Kidney capillary endothelial cell (primary cell): ENCODE results near the gene CIB4.

Experiments
- DNase-seq: peaks from one replicate; pipeline ENCODE4 v3.0.0-alpha.2; 2018; ENCODE audit warnings: low spot score

CIB4 gene

GRCh38 chr2:26550276-26551015 is 90.7 kb downstream of the CIB4 start:
- no peak for DNase-seq

- DNase-seq: no peak
Measured at GRCh38 chr2:26542676-26543505, 98.3 kb downstream of the CIB4 start.

- no peak for DNase-seq
Measured at GRCh38 chr2:26542194-26542455, 99.0 kb downstream of the CIB4 start.

GRCh38 chr2:26541401-26542193 is 99.6 kb downstream of the CIB4 start:
- DNase-seq: no peak

GRCh38 chr2:26540961-26541360 is 100.2 kb downstream of the CIB4 start:
- no peak for DNase-seq

- no peak for DNase-seq
Measured at GRCh38 chr2:26540306-26540705, 100.9 kb downstream of the CIB4 start.

GRCh38 chr2:26537826-26538475 is 103.2 kb downstream of the CIB4 start:
- no peak for DNase-seq

- no peak for DNase-seq
Measured at GRCh38 chr2:26537069-26537825, 103.9 kb downstream of the CIB4 start.

- DNase-seq: no peak
Measured at GRCh38 chr2:26536371-26537068, 104.6 kb downstream of the CIB4 start.

GRCh38 chr2:26535663-26536275 is 105.4 kb downstream of the CIB4 start:
- no peak for DNase-seq

- DNase-seq: no peak
Measured at GRCh38 chr2:26534865-26535662, 106.1 kb downstream of the CIB4 start.

GRCh38 chr2:26534098-26534864 is 106.9 kb downstream of the CIB4 start:
- no peak for DNase-seq

- DNase-seq: no peak
Measured at GRCh38 chr2:26533661-26534060, 107.5 kb downstream of the CIB4 start.

GRCh38 chr2:26532301-26533250 is 108.6 kb downstream of the CIB4 start:
- DNase-seq: no peak
